ENCODE measurements around the gene MRGPRD.

The MRGPRD gene

GRCh38 chr11:68954836-68955606 is 25.8 kb downstream of the MRGPRD start:
- H3K4me1 Mint-ChIP-seq: no peaks in the 10 kb centered on the region
- H3K9me3 Mint-ChIP-seq: no peaks in the 10 kb centered on the region
- H3K27ac Mint-ChIP-seq: no peak overlapping the region
- no peak overlapping the region for H3K4me3 Mint-ChIP-seq
- H3K36me3 Mint-ChIP-seq: no peaks in the 10 kb centered on the region
- peaks cover 1% of the 10 kb centered on the region for H3K27me3 Mint-ChIP-seq

GRCh38 chr11:68950762-68951161 is 30.0 kb downstream of the MRGPRD start:
- Mint-ChIP-seq H3K4me1 (no peaks in the 10 kb centered on the region), H3K27me3 (no peaks in the 10 kb centered on the region), H3K36me3 (no peaks in the 10 kb centered on the region), H3K4me3 (no peak overlapping the region), H3K27ac (no peak overlapping the region), H3K9me3 (no peaks in the 10 kb centered on the region)

- no peaks in the 10 kb centered on the region for H3K27me3 Mint-ChIP-seq
- no peaks in the 10 kb centered on the region for H3K4me1 Mint-ChIP-seq
- no peak overlapping the region for H3K4me3 Mint-ChIP-seq
- no peaks in the 10 kb centered on the region for H3K9me3 Mint-ChIP-seq
- no peak overlapping the region for H3K27ac Mint-ChIP-seq
- no peaks in the 10 kb centered on the region for H3K36me3 Mint-ChIP-seq
Observed at GRCh38 chr11:68950270-68950669, 30.5 kb downstream of the MRGPRD start.

- Mint-ChIP-seq H3K4me1 (no peaks in the 10 kb centered on the region), H3K9me3 (no peaks in the 10 kb centered on the region), H3K36me3 (no peaks in the 10 kb centered on the region), H3K4me3 (no peak overlapping the region), H3K27ac (no peak overlapping the region), H3K27me3 (no peaks in the 10 kb centered on the region)
Observed at GRCh38 chr11:68948935-68949334, 31.9 kb downstream of the MRGPRD start.

- Mint-ChIP-seq H3K4me3 (no peak overlapping the region), H3K27me3 (no peaks in the 10 kb centered on the region), H3K36me3 (no peaks in the 10 kb centered on the region), H3K4me1 (no peaks in the 10 kb centered on the region), H3K9me3 (no peaks in the 10 kb centered on the region), H3K27ac (no peak overlapping the region)
Observed at GRCh38 chr11:68948496-68948895, 32.3 kb downstream of the MRGPRD start.

GRCh38 chr11:68947151-68947550 is 33.6 kb downstream of the MRGPRD start:
- Mint-ChIP-seq H3K27ac (no peak overlapping the region), H3K9me3 (no peaks in the 10 kb centered on the region), H3K4me1 (no peaks in the 10 kb centered on the region), H3K4me3 (no peak overlapping the region), H3K36me3 (no peaks in the 10 kb centered on the region), H3K27me3 (no peaks in the 10 kb centered on the region)

- Mint-ChIP-seq H3K27ac (no peak overlapping the region), H3K9me3 (no peaks in the 10 kb centered on the region), H3K4me1 (no peaks in the 10 kb centered on the region), H3K27me3 (no peaks in the 10 kb centered on the region), H3K36me3 (no peaks in the 10 kb centered on the region), H3K4me3 (no peak overlapping the region)
Observed at GRCh38 chr11:68946416-68947090, 34.2 kb downstream of the MRGPRD start.

GRCh38 chr11:68942751-68943271 is 38.0 kb downstream of the MRGPRD start:
- Mint-ChIP-seq H3K27ac (no peak overlapping the region), H3K27me3 (no peaks in the 10 kb centered on the region), H3K4me1 (no peaks in the 10 kb centered on the region), H3K4me3 (no peak overlapping the region), H3K36me3 (peaks cover 2% of the 10 kb centered on the region), H3K9me3 (no peaks in the 10 kb centered on the region)

GRCh38 chr11:68942095-68942620 is 38.6 kb downstream of the MRGPRD start:
- H3K9me3 Mint-ChIP-seq: no peaks in the 10 kb centered on the region
- no peaks in the 10 kb centered on the region for H3K27me3 Mint-ChIP-seq
- peaks cover 2% of the 10 kb centered on the region for H3K36me3 Mint-ChIP-seq
- H3K4me1 Mint-ChIP-seq: no peaks in the 10 kb centered on the region
- H3K4me3 Mint-ChIP-seq: no peak overlapping the region
- H3K27ac Mint-ChIP-seq: no peak overlapping the region

- Mint-ChIP-seq H3K9me3 (no peaks in the 10 kb centered on the region), H3K27ac (no peak overlapping the region), H3K4me3 (no peak overlapping the region)
Observed at GRCh38 chr11:68941324-68942094, 39.3 kb downstream of the MRGPRD start.

GRCh38 chr11:68940651-68941323 is 40.0 kb downstream of the MRGPRD start:
- no peak overlapping the region for H3K4me3 Mint-ChIP-seq
- peaks cover 2% of the 10 kb centered on the region for H3K36me3 Mint-ChIP-seq
- no peaks in the 10 kb centered on the region for H3K9me3 Mint-ChIP-seq
- H3K4me1 Mint-ChIP-seq: no peaks in the 10 kb centered on the region
- H3K27ac Mint-ChIP-seq: no peak overlapping the region
- no peaks in the 10 kb centered on the region for H3K27me3 Mint-ChIP-seq

More at GRCh38 chr11:68941324-68942094, 39.3 kb downstream of the MRGPRD start:
- H3K4me1 Mint-ChIP-seq: no peaks in the 10 kb centered on the region
- no peaks in the 10 kb centered on the region for H3K27me3 Mint-ChIP-seq
- peaks cover 2% of the 10 kb centered on the region for H3K36me3 Mint-ChIP-seq

GRCh38 chr11:68939583-68940555 is 40.9 kb downstream of the MRGPRD start:
- no peaks in the 10 kb centered on the region for H3K4me1 Mint-ChIP-seq
- no peaks in the 10 kb centered on the region for H3K27me3 Mint-ChIP-seq
- H3K4me3 Mint-ChIP-seq: no peak overlapping the region
- peaks cover 2% of the 10 kb centered on the region for H3K36me3 Mint-ChIP-seq
- no peaks in the 10 kb centered on the region for H3K9me3 Mint-ChIP-seq
- no peak overlapping the region for H3K27ac Mint-ChIP-seq

- Mint-ChIP-seq H3K36me3 (peaks cover 2% of the 10 kb centered on the region), H3K4me1 (no peaks in the 10 kb centered on the region), H3K27me3 (no peaks in the 10 kb centered on the region), H3K4me3 (no peak overlapping the region), H3K27ac (no peak overlapping the region), H3K9me3 (no peaks in the 10 kb centered on the region)
Observed at GRCh38 chr11:68938816-68939582, 41.8 kb downstream of the MRGPRD start.

- Mint-ChIP-seq H3K27ac (no peak overlapping the region), H3K4me3 (no peak overlapping the region), H3K9me3 (no peaks in the 10 kb centered on the region), H3K36me3 (peaks cover 2% of the 10 kb centered on the region), H3K4me1 (no peaks in the 10 kb centered on the region), H3K27me3 (no peaks in the 10 kb centered on the region)
Observed at GRCh38 chr11:68938088-68938487, 42.7 kb downstream of the MRGPRD start.
